ENCODE data around the gene RFX4.

DNA sequence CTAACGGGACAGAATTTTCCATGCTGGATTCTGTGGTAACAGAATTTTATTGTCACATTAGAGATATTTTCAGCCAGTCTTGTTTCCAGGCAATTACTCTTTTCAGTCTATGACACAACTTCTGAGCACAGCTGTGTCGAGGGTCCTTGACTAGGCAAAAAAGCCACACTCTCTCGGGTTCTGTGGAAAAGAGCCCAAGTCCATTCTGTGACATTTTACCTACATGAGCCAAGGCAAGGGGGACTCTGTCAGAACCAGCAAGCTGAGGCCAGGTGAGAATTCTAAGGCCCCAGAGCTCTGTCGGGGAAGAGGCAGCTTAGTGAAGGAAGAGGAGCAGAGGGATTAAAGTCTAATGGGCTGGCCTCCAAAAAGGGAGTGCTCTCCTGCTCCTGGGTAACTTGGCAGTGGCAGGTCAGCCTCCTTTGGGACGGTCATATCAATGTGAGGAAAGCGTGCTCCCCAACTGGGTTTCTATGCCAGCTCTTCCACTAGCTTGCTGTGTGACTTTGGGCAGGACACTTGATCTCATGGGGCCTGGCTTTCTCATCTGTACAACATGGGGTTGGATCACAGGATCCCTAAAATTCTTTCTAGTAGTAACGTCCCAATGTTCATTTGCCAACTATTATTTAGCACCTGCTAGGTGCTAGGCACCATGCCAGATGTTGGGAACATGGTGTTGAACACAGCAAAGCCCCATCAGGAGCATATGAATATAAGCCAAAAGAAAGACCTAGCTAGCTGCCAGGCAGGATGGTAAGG is 175.7 kb downstream of the RFX4 start:
- no peak for TF ChIP-seq CTCF (IDR thresholded peaks at IDR 0.05)
- TF ChIP-seq, protein P1, sequence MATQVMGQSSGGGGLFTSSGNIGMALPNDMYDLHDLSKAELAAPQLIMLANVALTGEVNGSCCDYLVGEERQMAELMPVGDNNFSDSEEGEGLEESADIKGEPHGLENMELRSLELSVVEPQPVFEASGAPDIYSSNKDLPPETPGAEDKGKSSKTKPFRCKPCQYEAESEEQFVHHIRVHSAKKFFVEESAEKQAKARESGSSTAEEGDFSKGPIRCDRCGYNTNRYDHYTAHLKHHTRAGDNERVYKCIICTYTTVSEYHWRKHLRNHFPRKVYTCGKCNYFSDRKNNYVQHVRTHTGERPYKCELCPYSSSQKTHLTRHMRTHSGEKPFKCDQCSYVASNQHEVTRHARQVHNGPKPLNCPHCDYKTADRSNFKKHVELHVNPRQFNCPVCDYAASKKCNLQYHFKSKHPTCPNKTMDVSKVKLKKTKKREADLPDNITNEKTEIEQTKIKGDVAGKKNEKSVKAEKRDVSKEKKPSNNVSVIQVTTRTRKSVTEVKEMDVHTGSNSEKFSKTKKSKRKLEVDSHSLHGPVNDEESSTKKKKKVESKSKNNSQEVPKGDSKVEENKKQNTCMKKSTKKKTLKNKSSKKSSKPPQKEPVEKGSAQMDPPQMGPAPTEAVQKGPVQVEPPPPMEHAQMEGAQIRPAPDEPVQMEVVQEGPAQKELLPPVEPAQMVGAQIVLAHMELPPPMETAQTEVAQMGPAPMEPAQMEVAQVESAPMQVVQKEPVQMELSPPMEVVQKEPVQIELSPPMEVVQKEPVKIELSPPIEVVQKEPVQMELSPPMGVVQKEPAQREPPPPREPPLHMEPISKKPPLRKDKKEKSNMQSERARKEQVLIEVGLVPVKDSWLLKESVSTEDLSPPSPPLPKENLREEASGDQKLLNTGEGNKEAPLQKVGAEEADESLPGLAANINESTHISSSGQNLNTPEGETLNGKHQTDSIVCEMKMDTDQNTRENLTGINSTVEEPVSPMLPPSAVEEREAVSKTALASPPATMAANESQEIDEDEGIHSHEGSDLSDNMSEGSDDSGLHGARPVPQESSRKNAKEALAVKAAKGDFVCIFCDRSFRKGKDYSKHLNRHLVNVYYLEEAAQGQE (IDR thresholded peaks at IDR 0.05), result no peak
- TF ChIP-seq CBX2 (IDR thresholded peaks at IDR 0.05; ENCODE audit: borderline replicate concordance, low read depth), result no peak
- TF ChIP-seq PBX3 (IDR thresholded peaks at IDR 0.05), result no peak
- TF ChIP-seq, protein P2, sequence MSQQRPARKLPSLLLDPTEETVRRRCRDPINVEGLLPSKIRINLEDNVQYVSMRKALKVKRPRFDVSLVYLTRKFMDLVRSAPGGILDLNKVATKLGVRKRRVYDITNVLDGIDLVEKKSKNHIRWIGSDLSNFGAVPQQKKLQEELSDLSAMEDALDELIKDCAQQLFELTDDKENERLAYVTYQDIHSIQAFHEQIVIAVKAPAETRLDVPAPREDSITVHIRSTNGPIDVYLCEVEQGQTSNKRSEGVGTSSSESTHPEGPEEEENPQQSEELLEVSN (IDR thresholded peaks at IDR 0.05; ENCODE audit: borderline replicate concordance, low read depth), result no peak
- TF ChIP-seq CEBPB (IDR thresholded peaks at IDR 0.05), result no peak
- TF ChIP-seq BCL3 (IDR thresholded peaks at IDR 0.05), result no peak
- no peak for TF ChIP-seq SREBF2 (IDR thresholded peaks at IDR 0.05)
- no peak for TF ChIP-seq MAZ (IDR thresholded peaks at IDR 0.05; ENCODE audit: borderline replicate concordance, low read depth, low read length)
- TF ChIP-seq, protein P3, sequence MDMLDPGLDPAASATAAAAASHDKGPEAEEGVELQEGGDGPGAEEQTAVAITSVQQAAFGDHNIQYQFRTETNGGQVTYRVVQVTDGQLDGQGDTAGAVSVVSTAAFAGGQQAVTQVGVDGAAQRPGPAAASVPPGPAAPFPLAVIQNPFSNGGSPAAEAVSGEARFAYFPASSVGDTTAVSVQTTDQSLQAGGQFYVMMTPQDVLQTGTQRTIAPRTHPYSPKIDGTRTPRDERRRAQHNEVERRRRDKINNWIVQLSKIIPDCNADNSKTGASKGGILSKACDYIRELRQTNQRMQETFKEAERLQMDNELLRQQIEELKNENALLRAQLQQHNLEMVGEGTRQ (IDR thresholded peaks at IDR 0.05), result no peak
- no peak for TF ChIP-seq HMGXB4 (CRISPR knock-in tag; IDR thresholded peaks at IDR 0.05; ENCODE audit: borderline replicate concordance)
- TF ChIP-seq POLR2A (IDR thresholded peaks at IDR 0.05; ENCODE audit: low read length), result no peak

Data from A549 (cell line).